GM18526 (cell line): ENCODE data around the gene OCIAD2.

Experiments
- POLR2A ChIP-seq: IDR thresholded peaks from 3 replicates; pipeline ENCODE4 v1.6.1; 2011; ENCODE audit not compliant: insufficient read length; ENCODE audit errors: extremely low read depth

Gene OCIAD2

DNA sequence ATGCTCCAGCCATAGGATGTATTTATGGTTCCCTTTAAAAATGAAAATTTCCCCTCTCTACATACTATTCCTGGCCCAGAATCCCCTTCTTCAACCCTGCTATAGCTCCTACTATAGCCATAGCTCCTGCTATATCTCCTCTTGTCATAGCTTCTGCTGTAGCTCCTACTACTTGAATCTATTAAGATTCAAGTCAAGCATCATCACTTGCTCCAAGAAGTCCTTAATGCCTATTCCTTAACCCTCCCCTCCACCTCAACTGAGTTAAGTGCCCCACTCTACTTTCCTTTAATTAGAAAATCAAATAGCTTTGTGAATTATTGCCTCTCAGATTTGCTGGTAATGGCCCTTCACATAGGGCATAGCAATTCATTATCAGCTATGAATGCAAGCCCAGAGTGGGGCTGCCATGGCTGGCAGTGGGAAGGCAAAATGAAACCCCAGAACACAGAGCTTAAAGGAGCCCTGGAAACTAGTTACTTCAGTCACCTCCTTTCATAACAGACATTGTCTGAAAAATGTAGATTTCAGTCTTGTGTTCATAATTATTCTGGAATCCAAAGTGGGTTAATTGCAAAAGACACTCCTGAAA is 15.4 kb downstream of the OCIAD2 start:
- no peak for TF ChIP-seq POLR2A

DNA sequence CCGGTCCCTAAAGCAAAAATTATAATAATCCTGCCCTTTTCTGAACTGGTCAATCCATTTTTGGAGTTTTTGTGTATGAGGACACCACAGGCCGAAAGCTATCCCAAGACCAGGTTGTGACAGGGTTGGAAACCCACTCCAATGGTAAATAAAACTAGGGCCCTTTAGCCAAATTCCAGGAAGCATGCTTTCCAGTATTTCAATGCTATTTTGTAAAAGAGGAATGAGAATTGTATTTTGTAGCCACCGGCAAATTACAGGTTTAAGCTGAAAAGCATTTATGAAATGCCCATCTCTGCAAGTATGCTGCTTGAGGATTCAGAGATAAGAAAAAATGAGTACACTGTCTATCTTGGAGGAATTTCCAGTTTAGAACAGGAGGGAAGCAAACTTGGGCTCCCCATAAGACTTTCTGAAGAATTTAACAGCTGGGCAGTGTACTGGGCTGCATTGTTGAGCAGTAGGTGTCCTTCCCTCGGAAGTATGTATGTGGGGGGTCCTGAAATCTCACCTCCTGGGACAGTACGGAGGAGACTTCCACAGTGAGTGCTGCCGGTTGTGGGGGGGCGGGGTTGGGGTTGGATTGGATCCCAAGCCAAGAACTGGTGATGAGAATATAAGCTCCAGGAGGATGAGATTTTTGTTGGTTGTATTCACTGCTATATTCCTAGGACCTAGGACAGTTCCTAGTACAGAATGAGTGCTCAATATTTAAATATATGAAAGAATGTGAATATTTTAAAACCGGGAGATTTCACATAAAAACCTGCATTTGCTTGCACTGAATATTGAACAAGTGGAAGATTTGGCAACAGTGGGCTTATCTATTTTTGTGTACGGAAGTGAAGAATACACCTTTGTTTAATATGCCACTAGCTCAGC is 26.8 kb downstream of the OCIAD2 start:
- TF ChIP-seq POLR2A, result no peak

DNA sequence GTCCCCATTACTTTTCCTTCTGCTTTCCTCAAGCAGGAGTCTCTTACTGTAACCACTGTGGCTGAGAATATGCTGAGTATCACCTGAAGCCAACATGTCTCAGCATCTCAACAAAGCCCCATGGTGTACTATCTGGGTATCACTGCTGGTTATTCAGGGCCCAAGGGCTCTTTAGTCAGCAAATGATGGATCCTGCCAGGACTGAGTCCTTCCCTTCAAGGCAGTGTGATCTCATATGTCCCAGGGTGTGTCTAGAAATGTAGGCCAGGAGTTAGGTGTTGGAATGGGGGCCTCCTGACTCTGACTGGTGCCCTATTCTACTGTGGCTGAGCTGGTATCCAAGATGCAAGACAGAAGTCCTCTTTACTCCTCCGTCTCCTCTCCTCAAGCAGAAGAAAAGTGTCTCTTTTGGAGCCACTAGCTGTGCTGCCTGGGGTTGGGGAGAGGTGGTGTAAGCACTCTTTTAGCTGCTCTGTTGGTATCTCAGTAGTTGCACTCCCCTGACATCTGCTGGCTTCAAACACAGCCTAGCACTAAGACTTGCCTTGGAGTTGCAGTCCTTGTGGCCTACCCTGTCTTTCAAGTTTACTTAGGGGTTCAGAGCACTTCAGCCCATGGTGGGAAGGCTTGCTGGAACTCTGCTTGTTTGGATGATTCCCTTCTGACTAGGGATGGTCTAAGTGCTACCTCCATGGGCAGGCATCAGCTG is 28.6 kb downstream of the OCIAD2 start:
- no peak for TF ChIP-seq POLR2A

DNA sequence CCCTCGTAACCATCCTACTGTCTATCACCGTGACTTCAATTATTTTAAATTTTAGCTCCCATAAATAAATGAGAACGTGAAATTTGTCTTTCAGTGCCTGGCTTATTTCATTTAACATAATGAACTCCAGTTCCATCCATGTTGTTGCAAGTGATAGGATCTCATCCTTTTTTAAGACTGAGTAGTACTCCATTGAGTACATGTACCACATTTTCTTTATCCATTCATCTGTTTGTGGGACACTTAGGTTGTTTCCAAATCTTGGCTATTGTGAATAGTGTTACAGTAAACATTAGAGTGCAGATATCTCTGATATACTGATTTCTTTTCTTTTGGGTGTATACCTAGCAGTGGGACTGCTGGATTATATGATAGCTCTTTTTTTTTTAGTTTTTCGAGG is 42.8 kb downstream of the OCIAD2 start:
- no peak for TF ChIP-seq POLR2A

DNA sequence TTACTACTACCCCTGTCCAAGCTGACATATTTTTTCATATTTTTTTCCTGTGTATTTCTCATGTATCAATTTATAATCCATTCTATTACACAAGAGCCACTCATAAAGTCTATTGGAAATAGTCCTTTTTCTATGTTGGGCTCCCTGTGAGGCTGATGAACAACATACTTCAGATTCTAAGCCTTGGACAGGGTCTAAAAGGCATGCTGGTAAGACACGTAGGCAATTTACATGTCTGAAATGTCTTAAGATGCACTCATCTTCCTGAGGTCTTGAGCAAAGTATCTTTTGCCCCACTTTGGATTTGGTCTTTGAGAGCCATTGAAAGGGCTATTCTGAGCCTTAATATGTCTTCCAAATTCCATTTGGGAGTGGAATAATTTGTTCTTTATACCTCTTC is 43.9 kb downstream of the OCIAD2 start:
- no peak for TF ChIP-seq POLR2A

DNA sequence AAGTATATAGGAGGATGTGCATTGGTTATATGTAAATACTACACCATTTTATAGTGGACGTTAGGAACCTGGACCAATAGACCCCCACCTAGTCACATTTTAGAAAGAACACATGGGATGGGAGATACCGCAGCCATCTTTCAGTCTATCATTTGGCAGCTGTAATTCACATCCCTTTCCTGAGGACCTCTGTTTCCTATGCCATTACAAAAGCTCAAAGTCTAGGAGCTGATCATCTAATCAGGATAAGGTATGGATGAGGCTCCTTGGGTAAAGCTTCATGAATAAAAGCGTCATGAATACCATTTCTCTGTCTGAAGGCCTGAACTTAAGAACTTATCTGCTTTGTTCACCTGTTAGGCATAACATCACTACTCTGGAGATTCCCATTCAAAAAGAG is 44.5 kb downstream of the OCIAD2 start:
- TF ChIP-seq POLR2A, result no peak

DNA sequence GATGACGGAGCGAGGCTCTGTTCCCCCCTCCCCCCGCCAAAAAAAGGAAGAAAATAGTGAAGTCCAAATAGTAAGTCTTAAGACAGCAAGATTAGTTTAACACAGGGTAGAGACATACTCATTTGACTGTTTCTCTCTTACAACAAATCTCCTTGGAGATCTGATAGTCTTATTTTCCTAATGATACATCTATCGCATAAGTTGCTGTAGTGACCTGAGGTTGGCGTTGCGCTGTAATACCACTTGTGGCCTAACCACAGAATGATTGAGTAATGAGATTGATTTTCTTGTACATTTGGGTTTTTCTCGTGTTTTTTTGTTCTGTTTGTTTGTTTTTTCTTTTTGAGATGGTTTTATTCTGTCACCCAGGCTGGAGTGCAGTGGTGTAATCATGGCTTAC is 48.4 kb downstream of the OCIAD2 start:
- no peak for TF ChIP-seq POLR2A

DNA sequence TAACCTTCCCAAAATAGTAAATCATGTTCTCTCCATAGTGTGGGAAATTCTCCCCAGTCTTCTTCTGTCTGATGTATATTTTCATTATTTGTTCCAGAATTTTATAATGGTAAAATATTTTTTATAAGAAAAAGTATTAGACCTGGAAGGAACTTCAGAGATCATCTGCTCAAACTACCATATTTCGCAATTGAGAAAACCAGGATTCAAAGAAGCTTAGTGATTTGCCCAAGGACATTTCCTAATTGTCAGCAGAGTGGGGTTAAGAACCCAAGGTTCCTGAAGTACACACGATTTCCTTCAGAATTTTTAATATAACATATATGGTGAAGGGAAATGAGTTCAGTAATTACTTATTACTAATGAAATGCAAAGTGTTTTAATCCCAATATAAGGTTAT is 51.6 kb downstream of the OCIAD2 start:
- TF ChIP-seq POLR2A, result no peak

DNA sequence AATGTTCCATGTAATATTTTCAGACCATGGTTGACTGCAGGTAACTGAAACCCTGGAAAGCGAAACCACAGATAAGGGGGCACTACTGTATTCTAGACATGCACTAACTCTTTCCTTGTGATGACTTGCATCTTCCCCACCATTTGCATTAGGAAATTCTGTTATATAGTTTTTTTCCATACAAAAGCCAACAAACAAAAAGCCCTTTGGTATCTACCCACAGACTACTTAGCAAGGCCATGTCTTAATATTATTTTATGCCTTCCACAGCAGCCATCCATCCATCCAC is 52.2 kb downstream of the OCIAD2 start:
- no peak for TF ChIP-seq POLR2A

DNA sequence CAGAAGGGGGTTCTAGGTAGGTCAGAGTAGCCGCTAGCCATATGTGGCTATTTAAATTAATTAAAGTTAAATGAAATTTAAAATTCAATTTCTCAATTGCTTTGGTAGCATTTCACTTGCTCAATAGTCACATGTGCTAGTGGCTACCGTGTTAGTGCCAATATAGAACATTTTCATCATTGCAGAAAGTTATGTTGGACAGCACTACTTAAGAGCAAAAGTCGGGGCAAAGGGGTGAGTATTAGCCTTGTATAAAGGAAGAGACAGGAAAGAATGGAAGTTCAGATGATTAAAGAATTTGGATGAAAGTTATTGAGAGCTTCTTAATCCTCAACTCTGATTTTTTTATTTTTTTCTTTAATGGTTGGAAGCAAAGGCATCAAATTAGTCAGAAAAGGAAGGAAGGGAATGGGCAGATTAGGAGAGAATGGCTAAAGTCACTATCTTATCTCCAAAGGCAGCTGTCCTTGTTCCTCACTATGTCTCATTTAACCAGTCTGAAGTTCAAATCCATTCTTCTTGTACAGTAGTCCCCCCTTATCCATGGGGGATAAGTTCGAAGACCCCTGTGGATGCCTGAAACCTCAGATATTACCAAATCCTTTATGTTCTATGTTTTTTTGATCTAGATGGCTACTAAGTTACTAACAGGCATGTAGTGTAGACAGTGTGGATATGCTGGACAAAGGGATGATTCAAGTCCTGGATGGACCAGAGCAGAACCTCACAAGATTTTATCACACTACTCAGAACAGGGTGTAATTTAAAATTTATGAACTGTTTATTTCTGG is 52.8 kb downstream of the OCIAD2 start:
- no peak for TF ChIP-seq POLR2A

DNA sequence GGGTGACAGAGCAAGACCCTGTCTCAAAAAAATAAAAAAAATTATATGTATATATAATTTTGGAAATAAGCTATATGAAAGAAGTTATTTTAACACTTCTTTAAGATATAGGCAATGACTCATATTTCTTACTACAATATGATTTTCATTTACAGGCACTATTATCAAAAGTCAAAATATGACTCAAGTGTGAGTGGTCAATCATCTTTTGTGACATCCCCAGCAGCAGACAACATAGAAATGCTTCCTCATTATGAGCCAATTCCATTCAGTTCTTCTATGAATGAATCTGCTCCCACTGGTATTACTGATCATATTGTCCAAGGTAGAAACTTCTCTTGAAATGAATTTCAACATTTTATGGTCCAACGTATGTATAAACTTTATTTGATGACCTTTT is 54.9 kb downstream of the OCIAD2 start:
- no peak for TF ChIP-seq POLR2A

DNA sequence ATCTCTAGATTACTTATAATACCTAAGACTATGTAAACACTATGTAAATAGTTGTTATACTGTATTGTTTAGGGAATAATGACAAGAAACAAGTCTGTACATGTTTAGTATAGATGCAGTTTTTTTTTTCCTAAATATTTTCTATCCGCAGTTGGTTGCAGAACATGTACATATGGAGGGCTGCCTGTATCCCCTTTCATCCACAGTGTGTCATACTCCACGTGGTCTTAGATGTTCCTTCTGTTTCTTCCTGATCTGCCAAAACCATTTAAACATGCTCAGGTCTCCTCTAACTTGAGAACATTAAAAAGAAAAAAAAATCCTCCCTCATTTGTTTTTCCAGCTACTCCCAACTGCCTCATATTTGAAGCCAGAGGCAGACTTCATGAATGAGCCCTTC is 61.7 kb downstream of the OCIAD2 start:
- no peak for TF ChIP-seq POLR2A

DNA sequence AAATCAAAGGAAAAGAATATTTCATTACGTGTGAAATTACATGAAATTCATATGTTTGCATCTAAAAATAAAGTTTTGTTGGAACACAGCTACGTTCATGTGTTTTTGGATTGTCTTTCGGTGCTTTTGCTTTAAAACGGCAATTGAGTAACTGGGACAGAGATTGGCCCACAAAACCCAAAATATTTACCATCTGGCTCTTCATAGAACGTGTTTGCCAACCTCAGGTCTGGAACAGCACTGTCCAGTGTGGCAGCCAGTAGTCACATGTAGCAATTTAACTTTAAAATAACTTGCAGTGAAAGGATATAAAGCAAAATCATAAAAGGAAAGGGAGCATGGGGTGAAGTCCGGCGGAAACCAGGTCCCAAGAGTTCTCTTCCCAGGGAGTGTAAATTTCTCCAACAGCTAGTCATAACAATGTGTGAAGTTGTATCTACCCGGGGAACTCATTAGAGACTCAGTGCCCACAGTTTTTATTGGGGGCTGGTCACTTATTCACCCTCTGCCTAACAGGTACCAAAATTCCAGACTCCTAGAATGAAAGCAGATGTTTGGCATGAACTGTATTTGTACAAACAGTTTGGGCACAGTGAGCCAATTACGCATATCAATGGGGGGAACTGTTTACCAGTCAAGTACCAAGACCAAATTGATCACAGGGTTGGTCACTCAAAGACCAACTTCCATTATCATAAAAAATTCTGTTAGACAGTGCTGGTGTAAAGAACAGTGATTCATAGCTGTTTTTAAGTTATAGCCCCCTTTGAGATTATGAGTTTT is 65.3 kb downstream of the OCIAD2 start:
- no peak for TF ChIP-seq POLR2A

DNA sequence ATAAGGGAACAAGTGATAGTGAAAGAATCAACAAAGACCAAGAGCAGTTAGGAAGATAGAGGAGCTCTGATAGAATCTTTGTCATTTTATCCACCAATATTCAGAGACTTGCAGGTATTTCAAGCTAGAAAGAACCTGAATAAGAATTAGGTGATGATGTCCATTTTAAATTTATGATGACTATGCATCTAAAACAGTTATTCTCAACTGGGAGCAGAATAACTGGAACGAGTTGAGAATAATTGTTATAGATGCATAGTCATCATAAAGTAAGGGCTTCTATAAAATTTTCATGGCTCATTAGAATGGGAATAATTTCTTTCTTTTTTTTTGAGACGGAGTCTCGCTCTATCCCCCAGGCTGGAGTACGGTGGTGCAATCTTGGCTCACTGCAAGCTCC is 69.9 kb downstream of the OCIAD2 start:
- no peak for TF ChIP-seq POLR2A
